ENCODE data around the gene IQCH. TPM values are rescaled to one million over a fixed set of nuclear protein-coding genes. Genes with fewer than 3 reads are reported as not detected.

IQCH gene
- total RNA-seq, 1 experiment from 2014 or later, result 2.4 TPM

- H3K36me3 ChIP-seq (ENCODE audit: control insufficient read depth, insufficient read depth, low read length), result no peaks in the 10 kb centered on the region
- no peaks in the 10 kb centered on the region for H3K4me1 Mint-ChIP-seq (ENCODE audit: low read depth, unreplicated experiment)
- no peak overlapping the region for H3K27ac Mint-ChIP-seq (ENCODE audit: unreplicated experiment)
- no peaks in the 10 kb centered on the region for H3K9me3 Mint-ChIP-seq (ENCODE audit: unreplicated experiment)
- no peak overlapping the region for H3K4me3 ChIP-seq (ENCODE audit: low read depth, low read length)
- no peak overlapping the region for H3K4me3 Mint-ChIP-seq (ENCODE audit: unreplicated experiment)
- H3K9me3 ChIP-seq, result no peaks in the 10 kb centered on the region
- intact Hi-C loops (cut with micrococcal nuclease; ENCODE audit: unreplicated experiment), result no loop called here
- ChIA-PET CTCF (no interaction called here), POLR2A (no interaction called here)
- TF ChIP-seq, protein P1, sequence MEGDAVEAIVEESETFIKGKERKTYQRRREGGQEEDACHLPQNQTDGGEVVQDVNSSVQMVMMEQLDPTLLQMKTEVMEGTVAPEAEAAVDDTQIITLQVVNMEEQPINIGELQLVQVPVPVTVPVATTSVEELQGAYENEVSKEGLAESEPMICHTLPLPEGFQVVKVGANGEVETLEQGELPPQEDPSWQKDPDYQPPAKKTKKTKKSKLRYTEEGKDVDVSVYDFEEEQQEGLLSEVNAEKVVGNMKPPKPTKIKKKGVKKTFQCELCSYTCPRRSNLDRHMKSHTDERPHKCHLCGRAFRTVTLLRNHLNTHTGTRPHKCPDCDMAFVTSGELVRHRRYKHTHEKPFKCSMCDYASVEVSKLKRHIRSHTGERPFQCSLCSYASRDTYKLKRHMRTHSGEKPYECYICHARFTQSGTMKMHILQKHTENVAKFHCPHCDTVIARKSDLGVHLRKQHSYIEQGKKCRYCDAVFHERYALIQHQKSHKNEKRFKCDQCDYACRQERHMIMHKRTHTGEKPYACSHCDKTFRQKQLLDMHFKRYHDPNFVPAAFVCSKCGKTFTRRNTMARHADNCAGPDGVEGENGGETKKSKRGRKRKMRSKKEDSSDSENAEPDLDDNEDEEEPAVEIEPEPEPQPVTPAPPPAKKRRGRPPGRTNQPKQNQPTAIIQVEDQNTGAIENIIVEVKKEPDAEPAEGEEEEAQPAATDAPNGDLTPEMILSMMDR (IDR thresholded peaks at IDR 0.05; ENCODE audit: insufficient read depth in 1 of 2, low read depth in 1 of 2, low read length in 1 of 2, severe bottlenecking in 1 of 2, unreplicated experiment in 1 of 2), result no peak
- peaks cover 7% of the 10 kb centered on the region for H3K36me3 Mint-ChIP-seq (ENCODE audit: insufficient read depth, unreplicated experiment)
- no peaks in the 10 kb centered on the region for H3K27me3 ChIP-seq (replicated peaks; ENCODE audit: control insufficient read depth, insufficient read depth, low read length)
- BruUV-seq (replicated peaks), result no TSS peak
- H3K27me3 Mint-ChIP-seq (ENCODE audit: insufficient read depth, unreplicated experiment), result no peaks in the 10 kb centered on the region
- no peak for DNase-seq
- no peaks in the 10 kb centered on the region for H3K4me1 ChIP-seq
Observed at GRCh38 chr15:67259379-67259778, 4.8 kb downstream of the IQCH start.

DNA sequence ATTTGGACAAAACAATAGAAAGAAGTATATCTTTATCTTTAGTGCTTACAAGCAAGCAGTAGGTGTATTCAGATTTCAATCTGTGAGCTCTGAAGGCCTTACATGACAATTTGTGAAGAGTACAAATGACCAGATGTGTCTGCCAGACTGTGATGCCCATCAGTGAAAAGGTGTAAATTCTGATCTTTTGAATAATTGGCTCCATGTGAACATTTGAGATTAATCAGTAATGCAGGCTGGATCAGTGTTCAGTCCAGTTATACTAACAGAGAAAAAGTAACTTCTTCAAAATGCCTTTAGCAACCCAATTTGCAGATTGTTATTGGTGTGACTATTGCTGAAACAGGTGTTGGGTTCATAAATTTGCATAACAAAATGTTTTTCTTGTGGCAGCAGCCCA, 5.2 kb downstream of the IQCH start:
- ChIA-PET CTCF (no interaction called here), POLR2A (no interaction called here)
- H3K9me3 Mint-ChIP-seq (ENCODE audit: unreplicated experiment), result no peaks in the 10 kb centered on the region

GRCh38 chr15:67266870-67267269, 12.3 kb downstream of the IQCH start:
- intact Hi-C loops (cut with micrococcal nuclease; ENCODE audit: unreplicated experiment), result no loop called here
- Mint-ChIP-seq H3K27me3 (ENCODE audit: insufficient read depth, unreplicated experiment) (peaks cover 2% of the 10 kb centered on the region), H3K27ac (ENCODE audit: unreplicated experiment) (no peak overlapping the region), H3K36me3 (ENCODE audit: insufficient read depth, unreplicated experiment) (no peaks in the 10 kb centered on the region), H3K4me3 (ENCODE audit: unreplicated experiment) (no peak overlapping the region), H3K9me3 (ENCODE audit: unreplicated experiment) (no peaks in the 10 kb centered on the region), H3K4me1 (ENCODE audit: low read depth, unreplicated experiment) (no peaks in the 10 kb centered on the region)
- no peaks in the 10 kb centered on the region for H3K9me3 ChIP-seq
- 0 out of 2 replicates have a peak, but pooled peaks cover 8% of the 10 kb centered on the region for H3K4me1 ChIP-seq
- no peaks in the 10 kb centered on the region for H3K36me3 ChIP-seq (ENCODE audit: control insufficient read depth, insufficient read depth, low read length)
- ChIA-PET CTCF (no interaction called here), POLR2A (no interaction called here)
- no peak for DNase-seq
- H3K27me3 ChIP-seq (replicated peaks; ENCODE audit: control insufficient read depth, insufficient read depth, low read length), result no peaks in the 10 kb centered on the region
- no peak overlapping the region for H3K4me3 ChIP-seq (ENCODE audit: low read depth, low read length)
- TF ChIP-seq, protein P1 (IDR thresholded peaks at IDR 0.05; ENCODE audit: insufficient read depth in 1 of 2, low read depth in 1 of 2, low read length in 1 of 2, severe bottlenecking in 1 of 2, unreplicated experiment in 1 of 2), result no peak
- no TSS peak for BruUV-seq (replicated peaks)

More for the DNA sequence above, 5.2 kb downstream of the IQCH start:
- Histone ChIP-seq H3K27me3 (replicated peaks; ENCODE audit: control insufficient read depth, insufficient read depth, low read length) (no peaks in the 10 kb centered on the region), H3K9me3 (no peaks in the 10 kb centered on the region), H3K4me1 (no peaks in the 10 kb centered on the region), H3K4me3 (ENCODE audit: low read depth, low read length) (no peak overlapping the region), H3K36me3 (ENCODE audit: control insufficient read depth, insufficient read depth, low read length) (no peaks in the 10 kb centered on the region)
- H3K27me3 Mint-ChIP-seq (ENCODE audit: insufficient read depth, unreplicated experiment), result peaks cover 2% of the 10 kb centered on the region
- H3K27ac Mint-ChIP-seq (ENCODE audit: unreplicated experiment), result no peak overlapping the region
- intact Hi-C loops (cut with micrococcal nuclease; ENCODE audit: unreplicated experiment), result no loop called here
- H3K4me3 Mint-ChIP-seq (ENCODE audit: unreplicated experiment), result no peak overlapping the region
- peaks cover 3% of the 10 kb centered on the region for H3K36me3 Mint-ChIP-seq (ENCODE audit: insufficient read depth, unreplicated experiment)
- no TSS peak for BruUV-seq (replicated peaks)
- no peak for DNase-seq
- TF ChIP-seq, protein P1 (IDR thresholded peaks at IDR 0.05; ENCODE audit: insufficient read depth in 1 of 2, low read depth in 1 of 2, low read length in 1 of 2, severe bottlenecking in 1 of 2, unreplicated experiment in 1 of 2), result no peak
- H3K4me1 Mint-ChIP-seq (ENCODE audit: low read depth, unreplicated experiment), result no peaks in the 10 kb centered on the region
